ENCODE results near the gene PRSS2. TPM values are rescaled to one million over a fixed set of nuclear protein-coding genes. Genes with fewer than 3 reads are reported as not detected.

PRSS2 gene
- total and polyA plus RNA-seq, 9 of the 15 experiments (the other 6 are each of a cell fraction or from before 2014, with no cell fraction given) = 1.3 to 23.9 (median 3.8) TPM

DNA sequence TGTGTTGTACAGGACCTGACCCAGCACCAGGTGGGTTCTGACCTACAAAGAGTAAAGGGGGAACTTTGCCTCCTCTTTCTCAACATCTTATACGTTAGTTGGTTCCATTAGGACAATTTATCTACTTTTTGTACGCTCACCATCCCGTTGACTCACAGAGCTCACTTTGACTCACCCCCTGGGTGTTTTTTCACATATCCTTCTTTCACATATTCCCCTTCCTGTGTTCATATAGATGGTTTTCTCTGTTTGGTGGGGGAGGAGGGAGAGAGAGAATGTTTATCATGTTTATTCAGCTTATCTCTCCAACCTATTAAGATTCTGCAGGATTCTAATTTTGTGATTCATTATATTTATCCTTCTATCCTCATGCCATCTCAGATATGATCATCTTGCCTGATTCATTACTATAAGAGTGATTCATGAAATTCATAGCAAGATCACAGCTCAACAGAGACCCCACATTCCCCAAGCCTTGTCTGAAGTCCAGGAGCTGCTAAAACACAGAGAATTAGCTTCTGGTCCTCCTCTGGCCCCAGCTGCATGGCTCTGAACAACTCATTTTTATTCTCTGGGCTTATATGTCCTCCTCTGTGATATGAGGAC lies 37.2 kb downstream of the PRSS2 start:
- no peaks in the 10 kb centered on the region for H3K27me3 ChIP-seq (ENCODE audit: control insufficient read depth in 2 of 2, insufficient read depth in 2 of 2, low read length in 2 of 2)
- intact Hi-C loops (cut with micrococcal nuclease) = no loop called here
- ATAC-seq = no peak
- H3K27ac ChIP-seq (ENCODE audit: extremely low read depth, low read depth, low read length) = peak overlapping the region; percentile 58; the same call in 2 of the 3 replicates
- peak in 3 of 4 experiments; percentile 38 to 45 (median 39) for DNase-seq (ENCODE audit: extremely low read depth in 1 of 4, low spot score in 3 of 4)
- H3K4me2 ChIP-seq (ENCODE audit: insufficient read depth, low read length) = no peak overlapping the region
- no peak for FAIRE-seq
- BruUV-seq (replicated peaks) = no TSS peak
- H3K9ac ChIP-seq (ENCODE audit: insufficient read depth in 1 of 2, low read depth in 2 of 2, low read length in 2 of 2) = peak overlapping the region in 1 of 2 experiments; percentile 36; a peak in 2 of 4 replicates
- H3K9me1 ChIP-seq (ENCODE audit: control insufficient read depth, insufficient read depth, low read length) = no peaks in the 10 kb centered on the region
- no peaks in the 10 kb centered on the region for H4K20me1 ChIP-seq (replicated peaks; ENCODE audit: control insufficient read depth, insufficient read depth, low read length)
- H3K79me2 ChIP-seq (ENCODE audit: control insufficient read depth, insufficient read depth, low read length) = no peaks in the 10 kb centered on the region
- ChIA-PET POLR2A (interaction anchor here (0.6 to 1.2 kb wide), 6 partner anchors 10 to 175 kb away, joined by 3 to 4 read pairs (median 3); no protein-coding TSS in a partner anchor), CTCF (ENCODE audit: low intra/inter-chr PET ratio) (no interaction called here)
- no peaks in the 10 kb centered on the region for H3K9me3 ChIP-seq (replicated peaks; ENCODE audit: control insufficient read depth, insufficient read depth, low read depth, low read length)
- no peaks in the 10 kb centered on the region for H3K36me3 ChIP-seq (ENCODE audit: control insufficient read depth, insufficient read depth, low read length)
- in situ Hi-C loops (cut with MboI) = no loop called here
- no peak overlapping the region for H3K4me3 ChIP-seq
- WGBS (ENCODE audit: insufficient coverage, low coverage, missing lambda C conversion rate) = 0% methylated on average over 3 of the region's 3 CpGs
- peaks cover 0 to 57% of the 10 kb centered on the region in 2 experiments; a peak in 3 of 5 replicates for H3K4me1 ChIP-seq (replicated peaks in 1 of 2; ENCODE audit: control insufficient read depth in 2 of 2, insufficient read depth in 2 of 2, low read length in 2 of 2)
- H2AFZ ChIP-seq (ENCODE audit: low read depth, low read length) = no peak overlapping the region
- TF ChIP-seq, protein P1, sequence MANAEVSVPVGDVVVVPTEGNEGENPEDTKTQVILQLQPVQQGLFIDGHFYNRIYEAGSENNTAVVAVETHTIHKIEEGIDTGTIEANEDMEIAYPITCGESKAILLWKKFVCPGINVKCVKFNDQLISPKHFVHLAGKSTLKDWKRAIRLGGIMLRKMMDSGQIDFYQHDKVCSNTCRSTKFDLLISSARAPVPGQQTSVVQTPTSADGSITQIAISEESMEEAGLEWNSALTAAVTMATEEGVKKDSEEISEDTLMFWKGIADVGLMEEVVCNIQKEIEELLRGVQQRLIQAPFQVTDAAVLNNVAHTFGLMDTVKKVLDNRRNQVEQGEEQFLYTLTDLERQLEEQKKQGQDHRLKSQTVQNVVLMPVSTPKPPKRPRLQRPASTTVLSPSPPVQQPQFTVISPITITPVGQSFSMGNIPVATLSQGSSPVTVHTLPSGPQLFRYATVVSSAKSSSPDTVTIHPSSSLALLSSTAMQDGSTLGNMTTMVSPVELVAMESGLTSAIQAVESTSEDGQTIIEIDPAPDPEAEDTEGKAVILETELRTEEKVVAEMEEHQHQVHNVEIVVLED (CRISPR knock-in tag; IDR thresholded peaks at IDR 0.05) = no peak
- TF ChIP-seq, protein P2, sequence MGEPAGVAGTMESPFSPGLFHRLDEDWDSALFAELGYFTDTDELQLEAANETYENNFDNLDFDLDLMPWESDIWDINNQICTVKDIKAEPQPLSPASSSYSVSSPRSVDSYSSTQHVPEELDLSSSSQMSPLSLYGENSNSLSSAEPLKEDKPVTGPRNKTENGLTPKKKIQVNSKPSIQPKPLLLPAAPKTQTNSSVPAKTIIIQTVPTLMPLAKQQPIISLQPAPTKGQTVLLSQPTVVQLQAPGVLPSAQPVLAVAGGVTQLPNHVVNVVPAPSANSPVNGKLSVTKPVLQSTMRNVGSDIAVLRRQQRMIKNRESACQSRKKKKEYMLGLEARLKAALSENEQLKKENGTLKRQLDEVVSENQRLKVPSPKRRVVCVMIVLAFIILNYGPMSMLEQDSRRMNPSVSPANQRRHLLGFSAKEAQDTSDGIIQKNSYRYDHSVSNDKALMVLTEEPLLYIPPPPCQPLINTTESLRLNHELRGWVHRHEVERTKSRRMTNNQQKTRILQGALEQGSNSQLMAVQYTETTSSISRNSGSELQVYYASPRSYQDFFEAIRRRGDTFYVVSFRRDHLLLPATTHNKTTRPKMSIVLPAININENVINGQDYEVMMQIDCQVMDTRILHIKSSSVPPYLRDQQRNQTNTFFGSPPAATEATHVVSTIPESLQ (CRISPR knock-in tag; IDR thresholded peaks at IDR 0.05) = 0 out of 2 replicates have a peak, but pooled peaks have one; percentile 21
- TF ChIP-seq, protein P3, sequence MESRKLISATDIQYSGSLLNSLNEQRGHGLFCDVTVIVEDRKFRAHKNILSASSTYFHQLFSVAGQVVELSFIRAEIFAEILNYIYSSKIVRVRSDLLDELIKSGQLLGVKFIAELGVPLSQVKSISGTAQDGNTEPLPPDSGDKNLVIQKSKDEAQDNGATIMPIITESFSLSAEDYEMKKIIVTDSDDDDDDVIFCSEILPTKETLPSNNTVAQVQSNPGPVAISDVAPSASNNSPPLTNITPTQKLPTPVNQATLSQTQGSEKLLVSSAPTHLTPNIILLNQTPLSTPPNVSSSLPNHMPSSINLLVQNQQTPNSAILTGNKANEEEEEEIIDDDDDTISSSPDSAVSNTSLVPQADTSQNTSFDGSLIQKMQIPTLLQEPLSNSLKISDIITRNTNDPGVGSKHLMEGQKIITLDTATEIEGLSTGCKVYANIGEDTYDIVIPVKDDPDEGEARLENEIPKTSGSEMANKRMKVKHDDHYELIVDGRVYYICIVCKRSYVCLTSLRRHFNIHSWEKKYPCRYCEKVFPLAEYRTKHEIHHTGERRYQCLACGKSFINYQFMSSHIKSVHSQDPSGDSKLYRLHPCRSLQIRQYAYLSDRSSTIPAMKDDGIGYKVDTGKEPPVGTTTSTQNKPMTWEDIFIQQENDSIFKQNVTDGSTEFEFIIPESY (CRISPR knock-in tag; IDR thresholded peaks at IDR 0.05) = no peak
- TF ChIP-seq, protein P4, sequence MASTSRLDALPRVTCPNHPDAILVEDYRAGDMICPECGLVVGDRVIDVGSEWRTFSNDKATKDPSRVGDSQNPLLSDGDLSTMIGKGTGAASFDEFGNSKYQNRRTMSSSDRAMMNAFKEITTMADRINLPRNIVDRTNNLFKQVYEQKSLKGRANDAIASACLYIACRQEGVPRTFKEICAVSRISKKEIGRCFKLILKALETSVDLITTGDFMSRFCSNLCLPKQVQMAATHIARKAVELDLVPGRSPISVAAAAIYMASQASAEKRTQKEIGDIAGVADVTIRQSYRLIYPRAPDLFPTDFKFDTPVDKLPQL (IDR thresholded peaks at IDR 0.05; ENCODE audit: extremely low read depth, insufficient read length) = no peak
- TF ChIP-seq KDM1A (IDR thresholded peaks at IDR 0.05) (peak in 1 of 2 experiments; percentile 13; a peak in 1 of 4 replicates), ZSCAN32 (CRISPR knock-in tag; IDR thresholded peaks at IDR 0.05) (no peak), MBD2 (IDR thresholded peaks at IDR 0.05; ENCODE audit: borderline replicate concordance, low read depth) (0 out of 2 replicates have a peak, but pooled peaks have one; percentile 22), JUND (IDR thresholded peaks at IDR 0.05; ENCODE audit: borderline replicate concordance, low read depth, low read length) (peak; percentile 10; the same call in 1 of the 2 replicates), JUND (tag; IDR thresholded peaks at IDR 0.05; ENCODE audit: borderline replicate concordance, low read depth, low read length) (no peak), MYNN (IDR thresholded peaks at IDR 0.05) (0 out of 2 replicates have a peak, but pooled peaks have one; percentile 26), MYNN (CRISPR knock-in tag; IDR thresholded peaks at IDR 0.05) (no peak), EGR1 (conservative IDR thresholded peaks at IDR 0.05) (peak; percentile 27; the same call in 1 of the 2 replicates), CBFA2T3 (IDR thresholded peaks at IDR 0.05) (peak; percentile 76), MEF2D (tag; conservative IDR thresholded peaks at IDR 0.05; ENCODE audit: low read depth) (no peak), FOSL1 (tag; conservative IDR thresholded peaks at IDR 0.05) (peak; percentile 25; the same call in 1 of the 2 replicates), FOXA3 (CRISPR knock-in tag; conservative IDR thresholded peaks at IDR 0.05 in 1 of 2, IDR thresholded peaks at IDR 0.05 in 1 of 2) (peak; percentile 82 to 86; a peak in 3 of 4 replicates)

All from K562 (cell line).